NB4 (cell line): Measurements from ENCODE around the gene PTPRK.

ENCODE experiments used
- DNase-seq: peaks from one replicate; pipeline ENCODE4 v3.0.0; 2010; ENCODE audit warnings: low read depth
- H3K4me3 ChIP-seq: one replicate; pipeline ENCODE4 v1.5.1; 2011; ENCODE audit warnings: mild to moderate bottlenecking, low read depth, low read length, moderate library complexity
- CTCF ChIP-seq: IDR thresholded peaks from one replicate; pipeline ENCODE4 v1.5.1; 2012; ENCODE audit warnings: low read depth, low read length
- MAX ChIP-seq: IDR thresholded peaks from 2 replicates; pipeline ENCODE4 v1.6.1; 2011; ENCODE audit warnings: low read depth, low read length
- MYC ChIP-seq: IDR thresholded peaks from 2 replicates; pipeline ENCODE4 v1.6.1; 2011; ENCODE audit warnings: low read depth, low read length
- POLR2A ChIP-seq: IDR thresholded peaks from 2 replicates; pipeline ENCODE4 v1.6.1; 2011; ENCODE audit warnings: mild to moderate bottlenecking; ENCODE audit not compliant: insufficient read length; ENCODE audit errors: extremely low read depth

The PTPRK gene

DNA sequence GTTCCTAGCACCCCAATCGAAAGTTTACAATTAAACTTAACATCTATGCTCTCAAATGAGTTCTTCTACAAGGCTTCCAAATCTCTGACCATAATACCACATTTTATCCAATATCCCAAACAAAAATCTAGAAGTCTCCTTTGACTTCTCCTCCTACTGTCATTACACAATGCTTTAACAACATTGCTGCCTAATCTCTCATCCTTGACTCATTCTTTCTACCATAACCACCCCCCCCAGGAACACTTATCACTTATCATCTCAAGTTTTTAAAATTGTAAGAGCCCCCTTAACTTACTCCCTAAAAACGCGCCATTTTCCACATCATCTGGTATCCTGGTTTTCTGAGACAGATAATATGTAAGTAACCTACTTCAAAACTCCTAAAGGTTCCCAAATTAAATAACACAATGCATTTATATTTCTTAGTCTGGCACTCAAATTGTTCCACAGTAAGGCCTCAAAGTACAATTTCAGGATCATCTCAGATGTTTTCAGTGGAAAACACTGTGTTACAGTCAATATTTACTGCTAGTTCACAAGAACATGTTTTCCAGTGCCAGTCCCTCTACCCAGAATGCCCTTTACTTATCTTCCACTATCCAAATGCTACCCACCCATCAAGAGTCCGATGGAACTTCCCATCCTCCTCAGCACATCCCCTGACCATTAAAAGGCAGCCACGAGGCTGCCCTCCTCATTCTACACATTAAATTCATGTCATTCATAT is 311.4 kb downstream of the PTPRK start:
- DNase-seq, result no peak
- no peak overlapping the region for H3K4me3 ChIP-seq
- TF ChIP-seq MAX (no peak), POLR2A (no peak), MYC (no peak), CTCF (no peak)

- TF ChIP-seq MAX (no peak), POLR2A (no peak), MYC (no peak), CTCF (no peak)
- no peak overlapping the region for H3K4me3 ChIP-seq
- no peak for DNase-seq
Measured at GRCh38 chr6:128208078-128208477, 312.3 kb downstream of the PTPRK start.

DNA sequence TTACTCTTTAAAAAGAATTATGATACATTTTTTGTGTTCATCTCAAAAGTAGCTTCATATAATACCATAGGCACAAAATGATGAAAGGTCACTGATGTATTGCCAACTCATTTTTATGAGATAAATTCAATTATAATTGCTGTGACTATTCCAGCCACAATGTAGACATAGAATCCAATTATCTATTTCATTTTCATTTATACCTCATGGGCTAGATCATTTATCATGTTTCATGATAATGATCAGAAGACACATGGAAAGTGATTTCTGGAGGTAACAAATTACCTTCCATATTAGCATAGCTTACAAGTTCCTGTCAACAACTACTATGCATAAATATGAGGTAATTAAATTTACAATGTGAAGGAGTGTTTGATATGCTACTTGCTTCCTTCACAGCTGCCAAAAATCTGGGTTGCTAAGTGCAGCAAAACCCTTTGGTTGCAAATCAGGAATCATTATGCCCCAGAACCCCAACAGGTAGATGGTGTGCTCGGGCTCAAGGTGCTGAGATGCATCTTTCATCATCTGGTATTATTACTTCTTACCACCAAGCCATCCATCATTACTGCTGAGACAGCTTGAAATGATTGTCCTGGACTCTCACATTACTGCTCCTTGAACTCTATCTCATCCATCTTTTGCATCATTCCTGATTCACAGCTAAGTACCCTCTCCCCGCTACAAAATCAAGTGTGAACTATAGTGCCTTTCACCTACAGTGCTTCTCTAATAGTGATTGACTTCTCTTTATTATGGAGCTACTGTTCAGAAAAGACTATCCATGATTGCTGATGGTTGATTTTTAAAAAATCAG is 313.6 kb downstream of the PTPRK start:
- DNase-seq, result no peak
- no peak for TF ChIP-seq POLR2A
- TF ChIP-seq MYC, result no peak
- TF ChIP-seq MAX, result no peak
- TF ChIP-seq CTCF, result no peak
- no peak overlapping the region for H3K4me3 ChIP-seq

- no peak for DNase-seq
- no peak overlapping the region for H3K4me3 ChIP-seq
- TF ChIP-seq POLR2A (no peak), MAX (no peak), MYC (no peak), CTCF (no peak)
Measured at GRCh38 chr6:128204616-128205015, 315.8 kb downstream of the PTPRK start.

DNA sequence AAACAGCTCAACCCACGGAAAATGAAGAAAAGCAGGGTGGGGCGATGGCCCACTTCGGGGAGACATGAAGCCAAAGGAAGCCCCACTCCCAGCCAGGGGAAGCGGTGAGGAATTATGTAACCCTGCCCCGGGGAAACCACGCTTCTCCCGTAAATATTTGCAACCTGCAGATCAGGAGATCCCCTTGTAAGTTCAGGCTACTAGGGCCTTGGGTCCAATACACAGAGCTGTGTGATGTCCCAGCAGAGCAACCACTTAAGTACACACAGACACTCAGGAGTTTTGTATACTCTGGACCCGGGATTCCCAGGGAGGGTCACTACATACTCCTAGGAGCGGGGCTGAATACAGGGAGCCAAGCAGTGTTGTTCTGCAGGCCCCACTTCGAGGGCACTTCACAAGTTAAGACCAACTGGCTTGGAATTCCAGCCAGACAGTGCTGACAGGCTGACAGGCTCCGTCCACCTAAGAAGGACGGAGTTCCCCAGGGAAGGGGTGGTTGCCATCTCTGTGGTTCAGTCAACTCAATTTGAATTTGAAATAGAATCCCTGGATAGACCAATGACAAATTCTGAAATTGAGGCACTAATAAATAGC is 318.1 kb downstream of the PTPRK start:
- TF ChIP-seq CTCF (no peak), MYC (no peak), MAX (no peak), POLR2A (no peak)
- no peak overlapping the region for H3K4me3 ChIP-seq
- DNase-seq, result no peak
